Left lung (tissue), 10 donors: ENCODE results near the gene ZBTB12. TPM values are rescaled to one million over a fixed set of nuclear protein-coding genes. Genes with fewer than 3 reads are reported as not detected.
"Not testable (repeated sequence)": the region's sequence is repeated elsewhere in the genome, so short reads cannot be mapped to it uniquely, and the experiment has no call there.

Source experiments
- ATAC-seq: fragments of 200-7000 bp; cut with Tn5 transposase; one replicate; pipeline ENCODE4 v1.9.1; 2020; ENCODE audit warnings: moderate library complexity
- DNase-seq, 4 donors: peaks; one replicate each; pipeline ENCODE4 v3.0.0-alpha.2; 2013 to 2020
- H3K27ac ChIP-seq, 2 donors: fragments of 200-600 bp; sonication (generic) in 1 of 2; one replicate each; pipeline versions ENCODE4 v1.5.0 to v1.8.0; 2020 to 2021
- H3K27me3 ChIP-seq, 2 donors: fragments of 200-600 bp; sonication (generic) in 1 of 2; one replicate each; pipeline versions ENCODE4 v1.5.0 to v1.8.0; 2020 to 2021
- H3K36me3 ChIP-seq, 2 donors: fragments of 200-600 bp; sonication (generic) in 1 of 2; one replicate each; pipeline versions ENCODE4 v1.5.0 to v1.8.0; 2020 to 2021
- H3K4me1 ChIP-seq, 2 donors: fragments of 200-600 bp; one replicate each; pipeline ENCODE4 v1.8.0; 2021
- H3K4me3 ChIP-seq, 2 donors: fragments of 200-600 bp; sonication (generic) in 1 of 2; one replicate each; pipeline versions ENCODE4 v1.5.0 to v1.8.0; 2020 to 2021; ENCODE audit warnings: mild to moderate bottlenecking in 1 of 2
- H3K9me3 ChIP-seq, 2 donors: fragments of 200-600 bp; sonication (generic) in 1 of 2; one replicate each; pipeline versions ENCODE4 v1.5.0 to v1.8.0; 2020 to 2021
- intact Hi-C, 2 donors: fragments of 100-400 bp; cut with DNase I; formaldehyde crosslinking; loops; one replicate each; pipeline versions ENCODE4 v1.11.2 to v1.14.2; 2022
- polyA plus RNA-seq, 6 donors: library from polyadenylated mRNA; unstranded; fragments of 120-200 nt; gene quantifications; one replicate each; pipeline ENCODE4 v1.2.1, GENCODE V29; 2013; ENCODE audit not compliant: insufficient read length in 6 of 6
- total RNA-seq, 2 donors: library from RNA; stranded (reverse); fragmentation: NEBNext Ultra II Directional; extraction: Animal tissue kit (Norgen Biotek cat#: 25700); gene quantifications; one replicate each; pipeline ENCODE4 v1.2.1, GENCODE V29; 2021
- TF ChIP-seq, protein P1 (sequence below), 2 donors: fragments of 200-600 bp; sonication (generic) in 1 of 2; IDR thresholded peaks; one replicate each; pipeline versions ENCODE4 v1.5.0 to v1.8.0; 2021; ENCODE audit warnings: antibody characterized with exemption in 2 of 2
- donor health status: DM: no; HTN: yes; CAD: no.
- donor health status: DM: no; HTN: no; CAD: no.

The ZBTB12 gene
- total and polyA plus RNA-seq, 8 donors: 4.8 to 23.4 (median 21.8) TPM

DNA sequence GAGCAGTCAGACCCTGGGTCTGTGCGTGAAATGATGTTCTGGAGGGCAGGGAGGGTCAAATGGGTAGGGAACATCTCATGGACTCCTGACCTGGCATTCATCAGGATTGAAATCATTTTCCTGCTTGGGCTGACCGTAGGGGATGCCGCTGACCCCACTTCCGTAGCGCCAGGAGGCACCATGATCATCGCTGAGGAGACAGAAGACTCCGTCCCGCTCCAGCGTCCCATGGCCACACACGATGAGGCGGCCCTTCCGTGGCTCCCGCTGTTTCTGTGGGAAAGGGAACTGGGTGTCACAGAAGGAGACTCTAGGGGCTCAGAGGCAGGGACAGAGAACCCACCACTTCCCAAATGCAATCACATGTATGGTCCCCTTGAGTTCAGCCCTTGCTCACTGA is 41.5 kb downstream of the ZBTB12 start:
- no peak overlapping the region for H3K27ac ChIP-seq
- H3K36me3 ChIP-seq: peaks cover 0 to 56% of the 10 kb centered on the region in 2 donors
- no peak overlapping the region for H3K4me3 ChIP-seq
- H3K9me3 ChIP-seq: no peaks in the 10 kb centered on the region
- intact Hi-C loops: loop anchor here in 1 of 2 donors (10.0 kb wide), 1 partner anchor 186 kb away; no protein-coding TSS in a partner anchor
- TF ChIP-seq, protein P1, sequence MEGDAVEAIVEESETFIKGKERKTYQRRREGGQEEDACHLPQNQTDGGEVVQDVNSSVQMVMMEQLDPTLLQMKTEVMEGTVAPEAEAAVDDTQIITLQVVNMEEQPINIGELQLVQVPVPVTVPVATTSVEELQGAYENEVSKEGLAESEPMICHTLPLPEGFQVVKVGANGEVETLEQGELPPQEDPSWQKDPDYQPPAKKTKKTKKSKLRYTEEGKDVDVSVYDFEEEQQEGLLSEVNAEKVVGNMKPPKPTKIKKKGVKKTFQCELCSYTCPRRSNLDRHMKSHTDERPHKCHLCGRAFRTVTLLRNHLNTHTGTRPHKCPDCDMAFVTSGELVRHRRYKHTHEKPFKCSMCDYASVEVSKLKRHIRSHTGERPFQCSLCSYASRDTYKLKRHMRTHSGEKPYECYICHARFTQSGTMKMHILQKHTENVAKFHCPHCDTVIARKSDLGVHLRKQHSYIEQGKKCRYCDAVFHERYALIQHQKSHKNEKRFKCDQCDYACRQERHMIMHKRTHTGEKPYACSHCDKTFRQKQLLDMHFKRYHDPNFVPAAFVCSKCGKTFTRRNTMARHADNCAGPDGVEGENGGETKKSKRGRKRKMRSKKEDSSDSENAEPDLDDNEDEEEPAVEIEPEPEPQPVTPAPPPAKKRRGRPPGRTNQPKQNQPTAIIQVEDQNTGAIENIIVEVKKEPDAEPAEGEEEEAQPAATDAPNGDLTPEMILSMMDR (IDR thresholded peaks at IDR 0.05): no peak
- ATAC-seq (no peak), DNase-seq (no peak)
- H3K4me1 ChIP-seq: peaks cover 11 to 29% of the 10 kb centered on the region in 2 donors
- no peaks in the 10 kb centered on the region for H3K27me3 ChIP-seq

DNA sequence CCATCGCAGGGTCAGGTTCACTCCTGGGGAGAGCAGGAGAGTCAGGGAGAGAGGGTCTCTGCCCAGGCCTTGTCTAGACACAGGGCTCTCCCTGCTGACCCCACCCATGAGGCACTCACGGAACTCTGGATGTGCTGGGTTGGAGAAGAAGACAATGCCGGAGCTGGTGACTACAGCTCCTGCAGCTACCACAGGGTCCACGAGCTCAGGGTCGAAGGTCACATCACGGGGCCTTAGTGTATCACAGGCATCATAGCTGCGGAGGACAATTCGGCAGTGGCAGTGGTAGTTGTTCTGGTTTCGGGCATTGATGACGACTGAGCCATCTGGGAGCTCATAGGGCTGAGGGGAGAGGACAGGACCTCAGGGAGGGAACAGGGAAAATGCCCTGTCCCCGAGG is 42.0 kb downstream of the ZBTB12 start:
- no peak for ATAC-seq
- intact Hi-C loops: loop anchor here in 1 of 2 donors (10.0 kb wide), 1 partner anchor 185 kb away; no protein-coding TSS in a partner anchor
- no peak overlapping the region for H3K27ac ChIP-seq
- no peak overlapping the region for H3K4me3 ChIP-seq
- H3K36me3 ChIP-seq: peaks cover 0 to 57% of the 10 kb centered on the region in 2 donors
- no peaks in the 10 kb centered on the region for H3K9me3 ChIP-seq
- TF ChIP-seq, protein P1 (IDR thresholded peaks at IDR 0.05): no peak
- peaks cover 11 to 29% of the 10 kb centered on the region in 2 donors for H3K4me1 ChIP-seq
- no peak for DNase-seq
- H3K27me3 ChIP-seq: no peaks in the 10 kb centered on the region

DNA sequence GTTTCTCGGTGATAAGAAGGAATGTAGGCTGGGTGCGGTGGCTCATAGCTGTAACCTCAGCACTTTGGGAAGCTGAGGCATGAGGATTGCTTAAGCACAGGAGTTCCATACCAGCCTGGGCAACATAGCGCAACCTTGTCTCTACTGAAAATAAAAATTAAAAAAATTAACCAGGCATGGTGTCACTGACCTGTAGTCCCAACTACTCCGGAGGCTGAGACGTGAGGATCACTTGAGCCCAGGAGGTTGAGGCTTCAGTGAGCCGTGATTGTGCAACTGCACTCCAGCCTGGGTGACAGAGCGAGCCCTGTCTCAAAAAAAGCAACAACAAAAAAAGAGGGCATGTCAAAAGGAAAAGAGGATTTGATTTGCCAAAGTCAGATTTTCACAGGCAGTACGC is 43.2 kb downstream of the ZBTB12 start:
- H3K4me1 ChIP-seq: peaks cover 6 to 20% of the 10 kb centered on the region in 2 donors
- no peak for DNase-seq
- TF ChIP-seq, protein P1 (IDR thresholded peaks at IDR 0.05): no peak

DNA sequence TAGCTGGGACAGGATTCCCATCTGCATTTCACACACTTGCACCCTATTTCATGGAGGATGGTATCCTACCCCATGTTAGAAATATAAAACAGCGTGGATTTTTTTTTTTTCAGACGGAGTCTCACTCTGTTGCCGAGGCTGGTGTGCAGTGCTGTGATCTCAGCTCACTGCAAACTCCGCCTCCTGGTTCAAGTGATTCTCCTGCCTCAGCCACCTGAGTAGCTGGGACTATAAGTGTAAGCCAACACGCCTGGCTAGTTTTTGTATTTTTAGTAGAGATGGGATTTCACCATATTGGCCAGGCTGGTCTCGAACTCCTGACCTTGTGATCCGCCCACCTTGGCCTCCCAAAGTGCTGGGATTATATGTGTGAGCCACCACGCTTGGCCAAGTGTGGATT is 44.1 kb downstream of the ZBTB12 start:
- Histone ChIP-seq H3K4me1 (peaks cover 6 to 13% of the 10 kb centered on the region in 2 donors), H3K36me3 (peaks cover 0 to 57% of the 10 kb centered on the region in 2 donors)
- DNase-seq, H3K27me3 ChIP-seq, H3K4me3 ChIP-seq, intact Hi-C loops, H3K27ac ChIP-seq, H3K9me3 ChIP-seq, ATAC-seq: not testable (repeated sequence)

More for the DNA sequence above, 43.2 kb downstream of the ZBTB12 start:
- no peak for ATAC-seq
- H3K27ac ChIP-seq: no peak overlapping the region
- H3K36me3 ChIP-seq: peaks cover 0 to 57% of the 10 kb centered on the region in 2 donors
- intact Hi-C loops: no loop called here
- H3K27me3 ChIP-seq: no peaks in the 10 kb centered on the region
- H3K4me3 ChIP-seq: no peak overlapping the region
- no peaks in the 10 kb centered on the region for H3K9me3 ChIP-seq

DNA sequence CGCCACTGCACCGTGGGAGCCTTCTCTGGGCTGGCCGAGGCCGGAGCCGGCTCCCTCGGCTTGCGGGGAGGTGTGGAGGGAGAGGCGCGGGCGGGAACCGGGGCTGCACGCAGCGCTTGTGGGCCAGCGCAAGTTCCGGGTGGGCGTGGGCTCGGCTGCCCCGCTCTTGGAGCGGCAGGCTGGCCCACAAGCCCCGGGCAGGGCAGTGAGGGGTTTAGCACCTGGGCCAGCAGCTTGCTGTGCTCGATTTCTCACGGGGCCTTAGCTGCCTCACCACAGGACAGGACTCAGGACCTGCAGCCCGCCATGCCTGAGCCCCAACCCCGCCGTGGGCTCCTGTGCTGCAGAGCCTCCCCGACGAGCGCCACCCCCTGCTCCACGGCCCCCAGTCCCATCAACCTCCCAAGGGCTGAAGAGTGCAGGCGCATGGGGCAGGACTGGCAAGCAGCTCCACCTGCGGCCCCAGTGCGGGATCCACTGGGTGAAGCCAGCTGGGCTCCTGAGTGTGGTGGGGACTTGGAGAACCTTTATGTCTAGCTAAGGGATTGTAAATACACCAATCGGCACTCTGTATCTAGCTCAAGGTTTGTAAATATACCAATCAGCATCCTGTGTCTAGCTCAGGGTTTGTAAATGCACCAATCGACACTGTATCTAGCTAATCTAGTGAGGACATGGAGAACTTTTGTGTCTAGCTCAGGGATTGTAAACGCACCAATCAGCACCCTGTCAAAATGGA is 49.7 kb downstream of the ZBTB12 start:
- H3K4me1 ChIP-seq, H3K27me3 ChIP-seq, H3K4me3 ChIP-seq, H3K9me3 ChIP-seq, H3K27ac ChIP-seq, ATAC-seq, DNase-seq, intact Hi-C loops: not testable (repeated sequence)
- H3K36me3 ChIP-seq: peaks cover 0 to 19% of the 10 kb centered on the region in 2 donors

DNA sequence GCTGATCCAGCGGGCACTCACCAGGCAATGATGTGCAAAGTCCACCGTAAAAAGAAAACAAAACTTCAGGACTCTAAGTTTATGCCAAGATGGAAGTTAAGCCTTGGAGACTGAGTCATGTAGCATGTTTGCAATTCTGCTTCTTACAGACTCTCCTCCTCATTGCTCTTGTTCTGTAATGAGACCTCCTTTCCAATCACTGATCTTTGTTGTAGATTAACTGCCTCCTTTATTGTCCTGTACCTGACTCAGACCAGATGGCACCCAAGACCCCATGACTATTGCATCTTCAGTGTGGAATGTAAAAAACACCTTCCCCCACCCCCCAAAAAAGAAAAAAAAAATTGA is 50.4 kb downstream of the ZBTB12 start:
- no peaks in the 10 kb centered on the region for H3K27me3 ChIP-seq
- TF ChIP-seq, protein P1 (IDR thresholded peaks at IDR 0.05): no peak
- intact Hi-C loops: no loop called here
- H3K27ac ChIP-seq: no peak overlapping the region
- no peaks in the 10 kb centered on the region for H3K4me1 ChIP-seq
- no peak overlapping the region for H3K4me3 ChIP-seq
- ATAC-seq: no peak
- no peaks in the 10 kb centered on the region for H3K9me3 ChIP-seq
- H3K36me3 ChIP-seq: peaks cover 0 to 12% of the 10 kb centered on the region in 2 donors
- DNase-seq: no peak
